Activated T-cell treated with anti-CD3 and anti-CD28 coated beads, Interleukin-2, amount 50 U/mL, for 4 hours (primary cell): ENCODE measurements around the gene ATP6V1F. TPM values are rescaled to one million over a fixed set of nuclear protein-coding genes. Genes with fewer than 3 reads are reported as not detected.
A peak's percentile ranks its signal among the peaks of the same experiment; 100 is the strongest.

ENCODE experiments used
- ATAC-seq, 2 donors: fragments of 200-7000 bp; cut with Tn5 transposase; one replicate each; pipeline ENCODE4 v1.10.0; 2021
- DNase-seq: peaks from one replicate; pipeline ENCODE4 v3.0.0-alpha.2; 2020
- H3K27me3 Mint-ChIP-seq: one replicate; pipeline ENCODE4 v1.8.0; 2021; ENCODE audit warnings: low read depth, mixed read lengths
- H3K36me3 Mint-ChIP-seq: one replicate; pipeline ENCODE4 v1.8.0; 2022; ENCODE audit warnings: mixed read lengths; ENCODE audit not compliant: insufficient read depth
- H3K4me1 Mint-ChIP-seq: one replicate; pipeline ENCODE4 v1.8.0; 2021; ENCODE audit warnings: low read depth, mixed read lengths
- H3K4me3 Mint-ChIP-seq: one replicate; pipeline ENCODE4 v1.8.0; 2021; ENCODE audit warnings: mild to moderate bottlenecking, moderate library complexity, mixed read lengths
- H3K9me3 Mint-ChIP-seq: one replicate; pipeline ENCODE4 v1.8.0; 2021; ENCODE audit warnings: mixed read lengths
- total RNA-seq, 3 donors: library from RNA; stranded (reverse); gene quantifications; one replicate each; pipeline ENCODE4 v1.2.1, GENCODE V29; 2021

ATP6V1F gene
- total RNA-seq, 3 donors from 2014 or later = 120 to 137 (median 127) TPM

GRCh38 chr7:128886391-128887168, 23.9 kb downstream of the ATP6V1F start:
- no peaks in the 10 kb centered on the region for H3K9me3 Mint-ChIP-seq
- DNase-seq = no peak

GRCh38 chr7:128887169-128888038, 24.7 kb downstream of the ATP6V1F start:
- no peak overlapping the region for H3K4me3 Mint-ChIP-seq
- ATAC-seq (no peak), DNase-seq (no peak)
- peaks cover 1% of the 10 kb centered on the region for H3K4me1 Mint-ChIP-seq
- H3K27me3 Mint-ChIP-seq = peaks cover 20% of the 10 kb centered on the region
- no peaks in the 10 kb centered on the region for H3K9me3 Mint-ChIP-seq
- no peaks in the 10 kb centered on the region for H3K36me3 Mint-ChIP-seq

More at GRCh38 chr7:128886391-128887168, 23.9 kb downstream of the ATP6V1F start:
- Mint-ChIP-seq H3K4me1 (peaks cover 1% of the 10 kb centered on the region), H3K27me3 (peaks cover 14% of the 10 kb centered on the region), H3K4me3 (no peak overlapping the region), H3K36me3 (no peaks in the 10 kb centered on the region)
- ATAC-seq = no peak

DNA sequence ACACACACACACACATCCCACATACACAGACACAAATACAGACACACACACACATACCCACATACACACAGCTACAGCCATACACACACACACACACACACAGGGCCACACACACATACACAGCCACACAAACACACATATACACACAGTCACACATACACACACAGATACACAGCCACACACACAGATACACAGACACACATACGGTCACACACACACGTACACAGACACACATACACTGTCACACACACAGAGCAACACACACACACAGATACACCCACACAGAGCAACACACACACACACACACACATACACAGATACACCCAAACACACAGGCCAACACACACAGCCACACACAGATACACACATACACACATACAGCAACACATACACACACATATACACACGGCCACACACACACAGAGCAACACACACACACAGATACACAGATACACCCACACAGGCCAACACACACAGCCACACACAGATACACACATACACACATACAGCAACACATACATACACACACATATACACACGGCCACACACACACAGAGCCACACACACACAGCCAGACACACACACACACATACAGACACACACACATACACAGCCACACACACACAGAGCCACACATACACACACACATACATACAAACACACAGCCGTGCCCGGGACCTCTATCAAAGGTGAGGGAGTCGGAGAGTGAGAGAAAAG, 25.5 kb downstream of the ATP6V1F start:
- peaks cover 1% of the 10 kb centered on the region for H3K4me1 Mint-ChIP-seq
- DNase-seq (no peak), ATAC-seq (no peak)
- H3K4me3 Mint-ChIP-seq = no peak overlapping the region
- H3K27me3 Mint-ChIP-seq = peaks cover 28% of the 10 kb centered on the region
- no peaks in the 10 kb centered on the region for H3K36me3 Mint-ChIP-seq
- no peaks in the 10 kb centered on the region for H3K9me3 Mint-ChIP-seq

GRCh38 chr7:128888756-128889095, 26.1 kb downstream of the ATP6V1F start:
- ATAC-seq (no peak), DNase-seq (no peak)
- no peaks in the 10 kb centered on the region for H3K4me1 Mint-ChIP-seq
- H3K4me3 Mint-ChIP-seq = no peak overlapping the region
- H3K27me3 Mint-ChIP-seq = peaks cover 28% of the 10 kb centered on the region
- no peaks in the 10 kb centered on the region for H3K36me3 Mint-ChIP-seq
- no peaks in the 10 kb centered on the region for H3K9me3 Mint-ChIP-seq

GRCh38 chr7:128889121-128889520, 26.5 kb downstream of the ATP6V1F start:
- ATAC-seq = no peak
- Mint-ChIP-seq H3K36me3 (no peaks in the 10 kb centered on the region), H3K4me3 (no peak overlapping the region), H3K4me1 (no peaks in the 10 kb centered on the region), H3K9me3 (no peaks in the 10 kb centered on the region), H3K27me3 (peaks cover 28% of the 10 kb centered on the region)
- DNase-seq = no peak

- Mint-ChIP-seq H3K36me3 (no peaks in the 10 kb centered on the region), H3K9me3 (no peaks in the 10 kb centered on the region), H3K27me3 (peaks cover 22% of the 10 kb centered on the region), H3K4me1 (no peaks in the 10 kb centered on the region), H3K4me3 (no peak overlapping the region)
- ATAC-seq (peak; percentile 20 to 42), DNase-seq (no peak)
Observed at GRCh38 chr7:128890306-128891109, 27.9 kb downstream of the ATP6V1F start.

DNA sequence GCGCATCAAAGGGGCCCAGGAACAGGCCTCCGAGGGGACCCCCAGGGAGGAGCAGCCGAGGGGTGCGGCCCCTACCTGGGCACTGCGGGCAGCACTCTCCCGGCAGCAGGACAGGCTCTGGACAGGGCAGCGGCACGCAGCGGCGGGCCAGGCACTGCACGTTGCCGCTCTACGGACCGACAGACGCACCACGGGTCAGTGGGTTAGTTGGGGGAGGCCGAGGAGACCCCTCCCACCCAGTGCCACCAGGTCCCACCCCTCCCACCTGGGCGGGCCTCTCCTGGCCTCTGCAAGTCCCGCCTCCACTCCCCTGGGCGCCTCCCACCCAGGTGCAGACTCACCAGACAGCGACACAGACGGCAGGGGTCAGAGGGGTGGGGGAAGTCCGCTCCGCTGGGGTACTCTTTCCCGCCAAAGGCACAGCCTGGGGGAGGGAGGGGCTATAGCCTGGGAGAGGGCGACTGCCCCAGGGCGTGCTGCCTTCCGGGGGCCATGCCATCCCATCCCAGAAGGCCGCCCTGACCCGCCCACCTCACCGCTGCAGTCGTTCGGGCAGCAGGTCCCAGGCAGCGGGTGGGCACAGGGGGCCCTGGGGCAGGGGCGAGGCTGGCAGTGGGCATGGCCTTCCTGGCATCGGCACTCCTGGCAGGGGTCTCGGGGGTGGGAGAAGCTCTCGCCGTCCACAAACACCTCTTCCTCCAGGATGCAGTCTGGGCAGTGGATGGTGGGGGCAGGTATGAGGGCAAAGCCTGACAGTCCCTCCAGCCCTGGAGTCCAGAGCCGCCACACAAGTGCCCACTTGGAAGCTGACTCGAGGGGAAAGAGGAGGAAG, 28.7 kb downstream of the ATP6V1F start:
- H3K9me3 Mint-ChIP-seq = no peaks in the 10 kb centered on the region
- peak overlapping the region; percentile 16 for H3K4me3 Mint-ChIP-seq
- DNase-seq (no peak), ATAC-seq (peak; percentile 40 to 57)
- no peaks in the 10 kb centered on the region for H3K4me1 Mint-ChIP-seq
- no peaks in the 10 kb centered on the region for H3K36me3 Mint-ChIP-seq
- peaks cover 20% of the 10 kb centered on the region for H3K27me3 Mint-ChIP-seq

- Mint-ChIP-seq H3K4me1 (no peaks in the 10 kb centered on the region), H3K36me3 (no peaks in the 10 kb centered on the region), H3K9me3 (no peaks in the 10 kb centered on the region), H3K27me3 (peaks cover 20% of the 10 kb centered on the region), H3K4me3 (peak overlapping the region; percentile 16)
- no peak for ATAC-seq
- no peak for DNase-seq
Observed at GRCh38 chr7:128891942-128892269, 29.2 kb downstream of the ATP6V1F start.

DNA sequence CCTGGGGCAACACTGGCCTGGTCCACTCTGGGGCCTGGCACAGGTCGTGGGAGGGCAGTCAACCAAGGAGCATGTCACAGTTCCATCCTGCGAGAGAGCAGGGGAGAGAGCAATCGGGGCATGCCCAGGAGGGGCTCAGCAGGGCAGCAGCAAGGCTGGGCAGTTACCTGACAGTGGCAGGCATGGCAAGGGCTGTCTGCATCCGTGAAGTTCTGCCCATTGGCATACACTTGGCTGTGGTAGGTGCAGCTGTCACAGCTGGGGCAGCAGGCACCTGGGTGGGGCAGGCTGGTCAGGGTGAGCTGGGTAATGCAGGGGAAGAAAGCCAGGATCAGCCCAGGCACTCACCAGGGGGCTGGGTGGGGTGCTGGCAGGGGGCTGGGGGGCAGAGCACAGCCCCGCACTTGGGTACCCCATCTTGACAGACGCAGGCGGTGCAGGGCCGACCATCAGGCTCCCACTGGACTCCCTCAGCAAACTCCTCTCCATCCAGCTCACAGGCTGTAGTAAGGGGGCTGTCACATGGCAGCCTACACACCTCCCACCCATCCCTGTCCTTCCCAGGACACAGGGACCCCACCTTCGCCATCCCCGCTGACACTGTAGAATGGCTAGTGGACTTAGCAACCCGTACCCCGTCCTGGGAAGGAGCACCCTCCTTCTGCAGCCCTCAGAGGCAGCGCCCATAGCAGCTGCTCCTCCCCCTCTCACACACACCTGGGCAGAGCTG, 30.0 kb downstream of the ATP6V1F start:
- Mint-ChIP-seq H3K4me3 (no peak overlapping the region), H3K36me3 (no peaks in the 10 kb centered on the region), H3K27me3 (peaks cover 20% of the 10 kb centered on the region), H3K9me3 (no peaks in the 10 kb centered on the region), H3K4me1 (no peaks in the 10 kb centered on the region)
- DNase-seq (no peak), ATAC-seq (no peak)

- ATAC-seq = no peak
- no peak for DNase-seq
- no peak overlapping the region for H3K4me3 Mint-ChIP-seq
Observed at GRCh38 chr7:128893251-128894100, 30.8 kb downstream of the ATP6V1F start.

DNA sequence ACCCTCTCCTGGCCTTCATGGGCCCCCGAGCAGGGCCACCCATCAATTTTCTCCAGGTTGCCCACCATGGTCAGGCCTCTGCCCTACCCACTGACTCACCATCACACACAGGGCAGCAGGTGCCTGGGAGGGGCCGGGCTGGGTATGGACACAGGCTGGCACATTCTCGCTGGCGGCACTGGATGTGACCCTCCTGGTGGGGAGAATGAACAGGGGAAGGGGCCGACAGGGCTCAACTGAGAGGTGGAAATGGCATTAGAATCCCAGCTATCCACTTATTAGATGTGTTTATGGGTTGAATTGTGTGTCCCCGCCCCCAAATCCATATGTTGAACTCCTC, 31.4 kb downstream of the ATP6V1F start:
- no peak for ATAC-seq
- H3K27me3 Mint-ChIP-seq = peaks cover 20% of the 10 kb centered on the region
- no peaks in the 10 kb centered on the region for H3K4me1 Mint-ChIP-seq
- no peak for DNase-seq
- H3K36me3 Mint-ChIP-seq = no peaks in the 10 kb centered on the region
- H3K9me3 Mint-ChIP-seq = peaks cover 4% of the 10 kb centered on the region
- no peak overlapping the region for H3K4me3 Mint-ChIP-seq

More at GRCh38 chr7:128893251-128894100, 30.8 kb downstream of the ATP6V1F start:
- Mint-ChIP-seq H3K36me3 (no peaks in the 10 kb centered on the region), H3K9me3 (peaks cover 2% of the 10 kb centered on the region), H3K27me3 (peaks cover 20% of the 10 kb centered on the region), H3K4me1 (no peaks in the 10 kb centered on the region)

GRCh38 chr7:128895320-128895719, 32.7 kb downstream of the ATP6V1F start:
- Mint-ChIP-seq H3K27me3 (peaks cover 14% of the 10 kb centered on the region), H3K36me3 (no peaks in the 10 kb centered on the region), H3K9me3 (peaks cover 4% of the 10 kb centered on the region), H3K4me1 (no peaks in the 10 kb centered on the region), H3K4me3 (no peak overlapping the region)
- no peak for ATAC-seq
- no peak for DNase-seq
